Activated CD8-positive, alpha-beta memory T cell treated with anti-CD3 and anti-CD28 coated beads, Interleukin-2, amount 10 ng/mL, durations not matched to agents 7 days and 5 days (primary cell): ENCODE results near the gene AKT3. TPM values are rescaled to one million over a fixed set of nuclear protein-coding genes. Genes with fewer than 3 reads are reported as not detected.

Experiments used
- ATAC-seq: fragments of 150-1000 bp; cut with Tn5 transposase; one replicate; pipeline ENCODE4 v1.10.0; 2021; ENCODE audit warnings: moderate library complexity
- CTCF ChIA-PET: fragments of 350-600 bp; sonication (Branson Sonifier 250); formaldehyde crosslinking; loops from one replicate; lab custom pipeline; 2021; ENCODE audit warnings: antibody characterized with exemption; lab: Charles Lee
- DNase-seq: peaks from one replicate; pipeline ENCODE4 v3.0.0-alpha.2; 2020
- H3K27ac Mint-ChIP-seq: one replicate; pipeline ENCODE4 v1.8.0; 2021; ENCODE audit warnings: mild to moderate bottlenecking, mixed read lengths
- H3K27me3 Mint-ChIP-seq: one replicate; pipeline ENCODE4 v1.8.0; 2021; ENCODE audit warnings: mixed read lengths
- H3K36me3 Mint-ChIP-seq: one replicate; pipeline ENCODE4 v1.8.0; 2021; ENCODE audit warnings: mild to moderate bottlenecking, mixed read lengths
- H3K4me1 Mint-ChIP-seq: one replicate; pipeline ENCODE4 v1.8.0; 2021; ENCODE audit warnings: mixed read lengths
- H3K4me3 Mint-ChIP-seq: one replicate; pipeline ENCODE4 v1.8.0; 2021; ENCODE audit warnings: mild to moderate bottlenecking, moderate library complexity, mixed read lengths
- H3K9me3 Mint-ChIP-seq: one replicate; pipeline ENCODE4 v1.8.0; 2022; ENCODE audit warnings: low read depth, mixed read lengths
- total RNA-seq, 2 experiments: library from RNA; stranded (reverse); gene quantifications; one replicate each; pipeline ENCODE4 v1.2.3, GENCODE V29; 2021

AKT3 gene
- total RNA-seq, 2 experiments from 2014 or later: 40.8 to 42.6 TPM

DNA sequence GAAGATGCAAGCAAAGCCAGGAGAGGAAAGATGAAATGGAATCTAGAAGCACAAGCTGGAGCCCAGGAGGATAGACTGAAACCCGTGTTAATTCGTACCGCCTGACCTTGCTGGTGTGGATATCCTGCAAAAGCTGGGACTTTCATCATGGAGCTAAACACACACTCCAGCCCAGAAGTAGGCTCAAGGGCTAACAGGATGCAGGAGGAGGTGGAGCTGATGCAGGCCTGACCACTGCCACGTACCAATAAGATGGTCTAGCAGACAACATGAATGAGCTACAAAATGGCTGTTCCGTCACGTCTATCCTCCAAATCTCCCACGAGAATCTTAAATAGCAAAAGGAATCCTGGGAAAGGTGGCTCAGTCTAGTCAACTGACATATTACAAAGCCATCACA, 323.9 kb downstream of the AKT3 start:
- Mint-ChIP-seq H3K27ac (no peak overlapping the region), H3K4me3 (no peak overlapping the region), H3K36me3 (peaks cover 29% of the 10 kb centered on the region), H3K27me3 (no peaks in the 10 kb centered on the region), H3K9me3 (peaks cover 6% of the 10 kb centered on the region), H3K4me1 (peaks cover 23% of the 10 kb centered on the region)
- CTCF ChIA-PET: interaction anchor here (0.6 kb wide), 2 partner anchors 17 to 1288 kb away, joined by 3 to 4 read pairs; no protein-coding TSS in a partner anchor
- DNase-seq: no peak
- no peak for ATAC-seq

DNA sequence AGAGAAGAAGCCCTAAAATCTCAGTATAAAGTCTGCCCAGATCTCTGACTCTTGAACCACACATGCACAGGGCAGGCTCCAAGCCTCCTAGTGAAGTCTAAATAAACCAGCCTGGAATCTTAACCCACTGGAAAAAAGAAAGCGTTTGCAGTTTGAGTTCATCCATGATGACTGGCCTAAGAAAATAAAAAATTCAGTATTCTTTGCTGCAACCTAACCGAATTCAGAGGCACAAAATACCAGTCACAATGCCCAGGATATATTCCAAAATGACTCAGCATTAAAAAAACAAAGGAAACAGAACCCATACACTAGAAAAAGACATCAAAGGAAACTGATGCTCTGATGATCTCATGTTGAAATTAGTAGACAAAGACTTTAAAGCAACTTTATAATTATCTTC, 325.0 kb downstream of the AKT3 start:
- peaks cover 18% of the 10 kb centered on the region for H3K4me1 Mint-ChIP-seq
- no peak overlapping the region for H3K4me3 Mint-ChIP-seq
- H3K27me3 Mint-ChIP-seq: no peaks in the 10 kb centered on the region
- peaks cover 6% of the 10 kb centered on the region for H3K9me3 Mint-ChIP-seq
- H3K36me3 Mint-ChIP-seq: peaks cover 26% of the 10 kb centered on the region
- CTCF ChIA-PET: no interaction called here
- no peak overlapping the region for H3K27ac Mint-ChIP-seq
- DNase-seq: no peak
- no peak for ATAC-seq

- Mint-ChIP-seq H3K4me3 (no peak overlapping the region), H3K4me1 (peaks cover 16% of the 10 kb centered on the region), H3K27ac (no peak overlapping the region), H3K36me3 (peaks cover 23% of the 10 kb centered on the region), H3K9me3 (peaks cover 5% of the 10 kb centered on the region), H3K27me3 (no peaks in the 10 kb centered on the region)
- CTCF ChIA-PET: interaction anchor here (1.8 kb wide), 1 partner anchor 16 kb away, joined by 5 read pairs; no protein-coding TSS in a partner anchor
- ATAC-seq: no peak
- no peak for DNase-seq
Measured at GRCh38 chr1:243523766-243524165, 326.3 kb downstream of the AKT3 start.

- H3K4me1 Mint-ChIP-seq: peaks cover 15% of the 10 kb centered on the region
- no peaks in the 10 kb centered on the region for H3K27me3 Mint-ChIP-seq
- H3K27ac Mint-ChIP-seq: no peak overlapping the region
- H3K36me3 Mint-ChIP-seq: peaks cover 33% of the 10 kb centered on the region
- CTCF ChIA-PET: no interaction called here
- ATAC-seq: no peak
- H3K9me3 Mint-ChIP-seq: peaks cover 4% of the 10 kb centered on the region
- DNase-seq: no peak
- no peak overlapping the region for H3K4me3 Mint-ChIP-seq
Measured at GRCh38 chr1:243520831-243521230, 329.2 kb downstream of the AKT3 start.

- H3K4me3 Mint-ChIP-seq: no peak overlapping the region
- ATAC-seq (no peak), DNase-seq (no peak)
- H3K27ac Mint-ChIP-seq: no peak overlapping the region
- no peaks in the 10 kb centered on the region for H3K27me3 Mint-ChIP-seq
- peaks cover 42% of the 10 kb centered on the region for H3K36me3 Mint-ChIP-seq
- CTCF ChIA-PET: no interaction called here
- peaks cover 4% of the 10 kb centered on the region for H3K9me3 Mint-ChIP-seq
- H3K4me1 Mint-ChIP-seq: peaks cover 19% of the 10 kb centered on the region
Measured at GRCh38 chr1:243514927-243515326, 335.1 kb downstream of the AKT3 start.

DNA sequence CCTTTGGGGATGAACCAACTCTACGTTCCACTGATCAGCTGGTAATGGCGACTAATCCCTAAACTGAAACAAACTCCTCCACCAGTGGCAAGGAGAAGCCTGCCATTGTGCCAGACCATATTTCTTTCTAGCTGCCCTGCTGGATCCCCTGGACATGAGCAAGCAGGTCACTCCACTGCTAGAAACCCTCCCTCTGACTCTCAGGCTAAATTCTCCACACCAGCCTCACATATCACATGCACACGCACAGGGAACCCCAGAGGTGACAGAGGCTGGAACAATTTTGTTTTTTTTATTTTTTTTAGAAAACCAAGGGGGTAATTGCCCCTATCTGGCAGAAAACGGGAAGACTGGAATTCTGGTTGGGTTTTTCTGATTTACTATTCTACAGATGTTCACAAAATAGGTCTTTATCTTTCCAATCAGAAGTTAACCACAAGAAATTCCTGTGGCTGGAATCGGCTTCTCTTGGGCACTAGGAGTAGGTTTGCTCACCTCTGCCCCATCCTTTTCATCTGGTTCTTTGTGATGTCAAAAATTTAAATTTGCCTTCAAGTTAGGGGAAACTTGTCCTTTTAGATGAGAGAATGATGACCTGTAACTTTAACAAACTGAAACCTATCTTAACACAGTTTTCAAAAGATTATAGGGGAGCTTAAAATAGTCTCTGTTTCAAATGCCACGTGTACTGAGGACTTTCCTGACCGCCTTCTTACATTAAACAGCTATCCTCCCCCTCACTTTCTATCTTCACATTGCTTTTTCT, 336.1 kb downstream of the AKT3 start:
- peaks cover 4% of the 10 kb centered on the region for H3K9me3 Mint-ChIP-seq
- no peak overlapping the region for H3K4me3 Mint-ChIP-seq
- DNase-seq (no peak), ATAC-seq (no peak)
- H3K27ac Mint-ChIP-seq: no peak overlapping the region
- CTCF ChIA-PET: no interaction called here
- H3K4me1 Mint-ChIP-seq: peaks cover 26% of the 10 kb centered on the region
- H3K27me3 Mint-ChIP-seq: no peaks in the 10 kb centered on the region
- H3K36me3 Mint-ChIP-seq: peaks cover 41% of the 10 kb centered on the region

DNA sequence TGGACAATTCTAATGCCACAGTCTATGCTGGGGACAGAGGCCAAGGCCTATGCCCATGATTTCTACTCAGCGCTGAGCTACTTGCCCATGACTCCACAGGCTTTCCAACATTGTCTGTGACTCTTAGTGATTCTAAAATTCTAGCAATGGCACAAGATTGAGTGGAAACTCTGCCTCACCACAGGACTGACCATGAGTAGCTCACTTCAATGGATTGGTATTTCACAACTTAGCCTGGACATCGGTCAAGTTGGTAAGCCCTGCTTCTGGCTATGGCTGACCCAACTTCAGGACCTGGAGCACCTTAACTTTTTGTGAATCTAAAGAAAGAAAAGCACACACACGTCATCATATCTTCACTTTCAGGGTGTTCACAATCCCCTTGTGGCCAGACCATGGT, 339.1 kb downstream of the AKT3 start:
- H3K27me3 Mint-ChIP-seq: no peaks in the 10 kb centered on the region
- CTCF ChIA-PET: no interaction called here

GRCh38 chr1:243508943-243509342, 341.1 kb downstream of the AKT3 start:
- H3K9me3 Mint-ChIP-seq: no peaks in the 10 kb centered on the region
- no peaks in the 10 kb centered on the region for H3K27me3 Mint-ChIP-seq
- H3K4me1 Mint-ChIP-seq: peaks cover 50% of the 10 kb centered on the region
- ATAC-seq (no peak), DNase-seq (no peak)
- H3K27ac Mint-ChIP-seq: peak overlapping the region; percentile 92
- CTCF ChIA-PET: interaction anchor here (0.6 to 2.2 kb wide), 6 partner anchors 13 to 165 kb away, joined by 3 to 5 read pairs (median 4); no protein-coding TSS in a partner anchor
- peaks cover 29% of the 10 kb centered on the region for H3K36me3 Mint-ChIP-seq
- H3K4me3 Mint-ChIP-seq: peak overlapping the region; percentile 66

More for the DNA sequence above, 339.1 kb downstream of the AKT3 start:
- Mint-ChIP-seq H3K27ac (peak overlapping the region; percentile 26), H3K4me3 (no peak overlapping the region), H3K4me1 (peaks cover 56% of the 10 kb centered on the region), H3K9me3 (no peaks in the 10 kb centered on the region), H3K36me3 (peaks cover 29% of the 10 kb centered on the region)
- ATAC-seq: no peak
- DNase-seq: no peak

DNA sequence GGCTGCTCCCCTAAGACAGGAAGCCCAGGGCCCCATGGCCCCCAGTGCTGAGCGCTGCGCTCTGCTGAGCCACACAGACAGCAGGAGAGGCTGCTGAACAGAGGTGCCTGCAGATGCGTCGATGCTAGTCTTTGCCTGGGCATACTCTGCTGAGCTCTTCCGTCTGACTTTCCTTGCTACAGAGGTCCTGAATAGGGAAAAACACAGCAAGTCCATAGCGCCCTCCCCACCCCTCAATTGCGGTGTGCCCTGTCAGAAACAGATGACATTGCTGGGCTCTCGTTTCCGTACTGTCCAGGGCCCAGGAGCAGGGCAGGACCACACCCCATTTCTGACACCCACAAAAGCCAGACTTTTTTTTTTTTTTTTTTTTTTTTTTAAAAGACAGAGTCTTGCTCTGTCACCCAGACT, 341.7 kb downstream of the AKT3 start:
- H3K27ac Mint-ChIP-seq: peak overlapping the region; percentile 92
- ATAC-seq: peak; percentile 98
- H3K27me3 Mint-ChIP-seq: no peaks in the 10 kb centered on the region
- peak; percentile 83 for DNase-seq
- peaks cover 47% of the 10 kb centered on the region for H3K4me1 Mint-ChIP-seq
- no peaks in the 10 kb centered on the region for H3K9me3 Mint-ChIP-seq
- peaks cover 33% of the 10 kb centered on the region for H3K36me3 Mint-ChIP-seq
- CTCF ChIA-PET: interaction anchor here (0.6 to 2.2 kb wide), 7 partner anchors 13 to 165 kb away, joined by 3 to 5 read pairs (median 4); no protein-coding TSS in a partner anchor
- H3K4me3 Mint-ChIP-seq: peak overlapping the region; percentile 66

DNA sequence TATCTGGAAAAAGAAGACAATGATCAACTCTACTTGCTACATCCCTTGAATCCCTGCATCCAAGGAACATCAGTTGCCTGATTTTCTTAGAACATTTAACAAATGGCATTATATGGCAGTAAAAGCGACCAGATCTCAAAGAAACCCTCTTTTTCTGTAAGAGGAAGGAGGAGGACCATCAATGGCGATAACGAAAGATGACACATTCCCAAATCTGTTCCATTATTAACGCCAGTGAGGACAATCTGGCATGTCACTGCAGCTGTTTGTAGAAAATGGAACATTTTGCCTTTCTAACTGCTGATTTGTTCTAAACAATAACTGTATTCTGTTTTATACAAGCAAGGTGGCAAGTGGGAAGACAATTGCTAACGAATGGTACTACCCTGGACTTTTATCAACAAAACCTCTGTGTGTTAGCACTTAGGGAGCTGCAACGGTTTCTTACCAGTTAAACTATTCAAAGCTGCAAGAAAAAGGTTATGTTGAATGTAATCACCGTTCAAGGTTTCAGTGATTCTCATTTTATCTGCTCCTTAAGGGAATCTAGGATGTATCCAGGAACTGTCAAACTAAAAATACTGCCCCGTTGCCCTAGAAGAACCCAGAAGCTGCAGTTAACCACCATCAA, 342.3 kb downstream of the AKT3 start:
- Mint-ChIP-seq H3K4me1 (peaks cover 45% of the 10 kb centered on the region), H3K36me3 (peaks cover 33% of the 10 kb centered on the region), H3K4me3 (peak overlapping the region; percentile 66), H3K9me3 (no peaks in the 10 kb centered on the region), H3K27ac (peak overlapping the region; percentile 92), H3K27me3 (no peaks in the 10 kb centered on the region)
- DNase-seq (no peak), ATAC-seq (peak; percentile 18)
- CTCF ChIA-PET: interaction anchor here (1.0 to 2.2 kb wide), 6 partner anchors 12 to 164 kb away, joined by 3 to 5 read pairs (median 4); no protein-coding TSS in a partner anchor

- peaks cover 44% of the 10 kb centered on the region for H3K4me1 Mint-ChIP-seq
- H3K4me3 Mint-ChIP-seq: no peak overlapping the region
- CTCF ChIA-PET: interaction anchor here (1.3 to 2.2 kb wide), 3 partner anchors 14 to 84 kb away, joined by 3 to 5 read pairs (median 5); no protein-coding TSS in a partner anchor
- ATAC-seq (no peak), DNase-seq (peak; percentile 57)
- no peaks in the 10 kb centered on the region for H3K9me3 Mint-ChIP-seq
- peak overlapping the region; percentile 92 for H3K27ac Mint-ChIP-seq
- no peaks in the 10 kb centered on the region for H3K27me3 Mint-ChIP-seq
- H3K36me3 Mint-ChIP-seq: peaks cover 36% of the 10 kb centered on the region
Measured at GRCh38 chr1:243507001-243507671, 342.9 kb downstream of the AKT3 start.

GRCh38 chr1:243505986-243506689, 343.9 kb downstream of the AKT3 start:
- Mint-ChIP-seq H3K27ac (no peak overlapping the region), H3K36me3 (peaks cover 29% of the 10 kb centered on the region), H3K27me3 (no peaks in the 10 kb centered on the region), H3K4me1 (peaks cover 44% of the 10 kb centered on the region), H3K4me3 (no peak overlapping the region), H3K9me3 (no peaks in the 10 kb centered on the region)
- CTCF ChIA-PET: interaction anchor here (0.9 kb wide), 1 partner anchor 24 kb away, joined by 3 read pairs; no protein-coding TSS in a partner anchor
- ATAC-seq (no peak), DNase-seq (no peak)
